HG03378 (cell line): ENCODE data around the gene SLC9A8.

Experiments used
- ATAC-seq: cut with Tn5 transposase; IDR thresholded peaks from one replicate; pipeline ENCODE4 v1.9.1; 2021; ENCODE audit warnings: mild to moderate bottlenecking, moderate library complexity; ENCODE audit not compliant: unreplicated experiment

Gene SLC9A8

DNA sequence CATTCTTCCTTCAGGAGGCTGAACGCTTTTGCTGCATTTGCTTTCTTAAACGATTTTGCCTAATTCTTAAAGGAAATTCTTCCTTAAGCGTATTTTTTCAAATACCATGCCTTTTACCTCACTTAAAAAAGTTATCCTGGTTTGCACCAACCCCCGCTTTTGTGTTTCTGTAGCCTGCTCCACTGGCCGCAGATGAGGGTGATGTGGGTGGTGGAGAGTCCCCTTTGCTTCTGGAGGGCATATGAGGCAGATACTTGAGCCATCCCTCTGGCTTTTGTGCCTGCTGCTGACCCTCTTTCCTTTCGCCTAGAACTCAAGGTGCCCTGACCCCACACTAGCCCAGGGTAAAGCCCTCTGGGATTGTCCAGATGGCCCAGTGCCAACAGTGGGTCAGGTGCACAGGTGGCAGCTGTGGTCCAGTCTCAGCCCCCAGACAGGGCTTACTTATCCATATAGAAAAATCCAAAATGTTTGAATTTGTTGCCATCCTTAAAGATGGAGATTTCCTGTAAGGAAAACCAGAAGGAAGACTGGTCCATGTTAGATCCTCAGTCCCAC lies 58.8 kb downstream of the SLC9A8 start:
- ATAC-seq = no peak

DNA sequence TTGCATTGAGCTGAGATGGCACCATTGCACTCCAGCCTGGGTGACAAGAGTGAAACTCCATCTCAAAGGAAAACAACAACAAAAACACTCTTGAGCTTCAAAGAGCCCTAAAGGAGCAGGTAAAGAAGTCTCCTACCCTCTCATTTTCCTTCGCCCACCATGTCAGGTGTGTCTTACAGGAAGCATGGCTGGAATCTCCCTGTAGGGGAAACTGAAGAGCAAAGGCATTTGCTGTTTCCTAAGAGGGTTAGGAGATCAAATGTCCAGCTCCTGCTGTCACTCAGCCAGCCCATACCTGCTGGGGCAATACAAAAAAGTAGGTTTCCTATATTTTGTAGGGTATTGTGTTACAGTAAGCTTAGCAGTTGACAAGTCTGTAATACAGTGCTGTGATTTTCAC lies 59.4 kb downstream of the SLC9A8 start:
- ATAC-seq = no peak

DNA sequence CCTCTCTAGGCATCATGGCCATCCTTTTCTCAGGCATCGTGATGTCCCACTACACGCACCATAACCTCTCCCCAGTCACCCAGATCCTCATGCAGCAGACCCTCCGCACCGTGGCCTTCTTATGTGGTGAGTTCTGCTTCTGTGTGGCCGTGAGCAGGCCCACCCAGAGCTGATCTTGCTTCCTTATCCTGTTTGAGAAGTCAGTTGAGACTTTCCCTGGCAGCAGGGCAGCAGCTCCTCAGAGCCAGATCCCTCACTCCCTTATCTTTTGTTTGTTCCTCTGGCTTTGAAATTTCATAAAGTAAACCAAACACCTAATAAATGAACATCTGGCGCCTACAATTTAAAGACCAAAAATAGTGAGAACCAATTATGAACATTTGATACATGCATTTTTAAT lies 62.1 kb downstream of the SLC9A8 start:
- no peak for ATAC-seq

DNA sequence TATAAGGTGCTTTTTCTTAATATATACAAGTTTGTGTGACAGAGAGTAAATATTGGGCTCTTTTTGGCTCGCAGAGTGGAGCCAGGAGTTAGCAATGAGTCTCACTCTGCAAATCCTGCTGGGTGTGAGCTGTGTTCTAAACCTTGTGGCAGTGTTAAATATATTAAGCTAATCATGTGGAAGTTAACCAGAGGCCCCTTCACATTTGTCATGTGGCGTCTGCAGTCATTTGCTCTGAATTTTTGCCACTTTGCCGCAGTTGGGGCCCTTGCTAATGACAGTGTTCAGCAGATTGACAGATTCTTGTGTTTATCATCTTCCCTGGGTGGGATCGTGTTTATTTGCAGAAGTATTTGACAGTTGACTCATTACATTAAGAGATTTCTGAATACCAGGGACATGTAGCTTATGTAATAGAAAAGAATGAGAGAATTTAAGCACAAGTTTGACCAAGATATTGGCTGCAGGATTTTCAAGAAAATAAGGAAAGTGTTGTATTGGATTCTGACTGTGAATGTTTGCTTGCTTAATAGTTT lies 64.8 kb downstream of the SLC9A8 start:
- ATAC-seq = no peak

DNA sequence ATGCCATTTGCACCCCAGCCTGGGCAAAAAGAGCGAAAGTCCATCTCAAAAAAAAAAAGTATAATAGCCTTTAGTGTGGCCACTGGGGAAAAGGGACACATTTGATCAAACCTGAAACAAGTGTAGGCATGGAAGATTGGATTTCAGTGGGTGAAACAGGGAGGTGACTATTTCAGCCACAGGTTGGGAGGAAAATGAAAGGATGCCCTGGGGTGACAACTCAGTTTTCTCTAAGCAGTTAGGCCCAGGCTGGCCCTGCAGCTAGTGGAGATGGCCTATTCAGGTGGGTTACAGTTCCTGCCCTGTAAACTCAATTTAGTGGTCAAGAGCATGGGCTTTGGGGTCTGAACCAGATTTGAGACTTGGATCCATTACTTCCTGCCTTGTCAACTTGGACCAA lies 66.3 kb downstream of the SLC9A8 start:
- no peak for ATAC-seq

DNA sequence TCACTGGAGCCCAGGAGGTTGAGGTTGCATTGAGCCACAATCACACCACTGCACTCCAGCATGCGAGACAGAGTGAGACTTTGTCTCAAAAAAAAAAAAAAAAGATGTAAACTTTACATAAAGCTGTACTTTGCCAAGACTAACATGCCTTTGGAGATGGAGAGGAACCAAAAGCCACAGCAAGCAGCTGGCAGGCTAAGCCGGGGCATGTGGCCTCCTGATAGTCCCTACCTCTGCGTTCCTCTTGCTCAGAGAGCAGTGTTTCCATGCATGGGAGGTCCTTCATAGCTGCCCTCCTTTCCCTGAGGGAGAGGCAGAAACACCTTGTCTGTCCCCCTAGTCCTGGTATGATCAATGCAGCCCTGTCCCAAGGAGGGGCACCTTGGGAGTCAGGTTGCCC lies 67.5 kb downstream of the SLC9A8 start:
- ATAC-seq = no peak

DNA sequence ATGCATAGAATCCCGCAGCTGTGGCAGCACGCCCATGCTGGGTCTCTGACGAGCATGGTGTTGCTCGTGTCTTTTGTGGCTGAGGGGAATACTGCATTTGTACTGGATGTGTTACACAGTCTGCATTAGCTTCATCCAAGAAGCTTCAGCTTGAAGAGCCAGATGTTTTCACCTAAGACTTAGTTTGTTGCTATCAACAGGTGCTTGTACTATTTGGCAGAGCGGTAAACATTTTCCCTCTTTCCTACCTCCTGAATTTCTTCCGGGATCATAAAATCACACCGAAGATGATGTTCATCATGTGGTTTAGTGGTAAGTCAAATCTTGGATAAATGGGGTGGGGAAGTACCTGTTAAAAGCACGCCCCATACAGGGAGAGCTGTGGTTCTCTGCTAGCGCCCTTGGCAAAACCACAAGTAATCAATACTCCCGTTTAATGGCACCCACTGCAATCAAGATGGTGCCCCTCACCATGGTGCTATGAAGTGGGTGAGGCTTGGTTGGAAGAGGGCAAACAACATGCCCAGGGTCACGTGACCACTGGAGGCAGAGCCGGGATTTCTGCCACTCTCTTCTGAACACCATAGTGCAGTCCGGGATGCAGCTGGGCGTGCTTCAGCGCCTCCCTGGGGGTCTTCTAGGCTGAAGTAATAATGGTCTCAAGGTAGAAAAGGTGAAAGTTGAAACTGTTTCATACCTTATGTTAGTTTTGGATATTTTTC lies 68.3 kb downstream of the SLC9A8 start:
- no peak for ATAC-seq

DNA sequence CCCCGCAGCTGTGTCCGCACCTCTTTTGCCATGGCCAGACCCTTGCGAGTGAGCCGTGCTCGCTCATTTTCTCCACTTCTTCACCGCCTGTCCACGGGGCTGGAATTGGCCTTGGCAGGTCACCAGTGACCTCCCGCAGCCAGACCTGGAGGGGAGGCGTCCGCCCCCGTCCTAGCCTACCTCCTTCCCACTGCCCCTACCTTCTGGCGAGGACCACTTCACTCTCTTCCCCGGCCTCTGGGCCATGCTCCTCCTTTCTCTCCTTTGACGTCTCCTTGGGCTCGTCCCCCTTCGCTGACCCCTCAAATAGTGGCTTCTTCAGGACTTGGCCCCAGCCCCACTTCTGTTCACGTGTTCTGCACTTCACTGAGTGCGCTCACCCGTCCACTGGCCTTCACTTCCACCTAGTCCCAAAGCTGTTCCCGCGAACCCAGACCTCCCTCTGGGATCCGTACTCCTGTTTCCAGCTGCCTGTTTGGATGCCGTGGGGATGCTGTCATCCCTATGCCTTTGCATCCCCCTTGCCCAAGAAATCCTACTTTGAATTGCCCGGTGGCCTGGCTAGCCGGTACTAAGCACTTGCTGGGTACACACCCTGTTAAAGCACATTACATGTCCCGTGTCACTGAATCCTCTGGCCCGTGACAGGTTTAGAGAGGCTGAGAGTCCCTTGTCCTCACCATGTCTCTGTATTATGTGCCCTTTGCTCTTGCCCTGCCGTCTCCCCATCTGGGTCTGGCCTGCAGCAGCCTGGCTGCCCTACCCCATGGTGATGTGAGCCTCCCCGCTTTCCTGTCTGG lies 69.7 kb downstream of the SLC9A8 start:
- ATAC-seq = no peak

DNA sequence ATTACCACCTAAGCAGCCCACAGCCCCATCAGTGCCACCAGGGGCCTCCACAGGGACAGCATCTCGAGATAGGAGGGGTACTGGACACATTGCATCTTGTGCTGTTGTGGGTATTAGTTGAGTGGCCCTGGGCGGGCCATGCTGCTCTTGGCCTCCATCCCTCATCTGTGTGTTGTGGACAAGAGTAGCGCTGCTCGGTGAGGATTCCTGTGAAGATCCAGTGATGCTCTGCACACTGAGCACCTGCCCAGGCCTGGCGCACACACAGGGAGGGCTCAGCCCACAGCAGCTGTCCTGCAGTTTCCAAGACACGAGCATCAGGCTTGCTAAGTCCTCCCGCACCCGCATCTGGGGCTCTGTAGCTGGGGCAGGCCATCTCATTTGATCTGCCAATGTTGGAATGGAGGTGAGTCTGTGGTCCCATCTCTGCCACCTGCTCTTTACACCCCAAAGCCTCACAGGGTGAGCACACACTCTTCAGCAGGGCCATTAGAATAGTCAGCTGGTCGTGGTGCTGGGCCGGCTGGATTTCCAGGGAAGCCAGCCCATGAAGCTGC lies 70.7 kb downstream of the SLC9A8 start:
- ATAC-seq = no peak

DNA sequence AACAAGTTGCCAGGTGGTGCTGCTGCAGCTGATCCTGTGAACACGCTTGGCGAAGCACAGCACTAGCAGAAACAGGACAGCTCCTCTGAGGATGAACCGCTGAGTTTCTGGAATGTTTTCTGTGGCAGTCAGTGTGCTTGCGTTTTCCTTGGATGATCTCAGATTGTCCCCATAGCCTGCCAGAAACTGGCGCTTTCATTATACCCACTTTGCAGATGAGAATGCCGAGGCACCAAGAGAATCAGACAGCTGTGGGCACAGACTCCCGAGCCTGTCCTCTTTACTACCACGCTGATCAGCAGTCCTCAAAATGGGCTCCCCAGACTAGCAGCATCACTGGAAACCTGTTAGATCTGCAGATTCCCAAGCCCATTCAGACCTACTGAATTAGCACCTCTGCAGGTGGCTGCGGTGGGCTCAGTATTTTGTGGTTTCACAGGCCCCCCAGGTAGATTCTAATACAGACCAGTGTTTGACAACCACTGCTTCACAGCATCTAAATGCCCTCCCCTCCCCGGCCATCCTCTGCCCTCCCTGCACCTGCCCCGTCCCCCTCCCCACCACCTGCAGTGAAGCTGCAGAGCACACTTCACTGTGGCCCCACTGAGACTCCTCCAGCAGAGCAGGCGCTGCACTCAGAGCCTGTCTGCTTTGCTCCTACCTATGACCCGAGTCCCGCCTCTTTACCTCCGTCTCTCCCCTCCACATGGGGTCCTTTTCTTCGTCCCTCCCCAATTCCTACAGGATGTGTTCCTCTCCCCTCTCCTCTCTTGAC lies 73.1 kb downstream of the SLC9A8 start:
- ATAC-seq = no peak

DNA sequence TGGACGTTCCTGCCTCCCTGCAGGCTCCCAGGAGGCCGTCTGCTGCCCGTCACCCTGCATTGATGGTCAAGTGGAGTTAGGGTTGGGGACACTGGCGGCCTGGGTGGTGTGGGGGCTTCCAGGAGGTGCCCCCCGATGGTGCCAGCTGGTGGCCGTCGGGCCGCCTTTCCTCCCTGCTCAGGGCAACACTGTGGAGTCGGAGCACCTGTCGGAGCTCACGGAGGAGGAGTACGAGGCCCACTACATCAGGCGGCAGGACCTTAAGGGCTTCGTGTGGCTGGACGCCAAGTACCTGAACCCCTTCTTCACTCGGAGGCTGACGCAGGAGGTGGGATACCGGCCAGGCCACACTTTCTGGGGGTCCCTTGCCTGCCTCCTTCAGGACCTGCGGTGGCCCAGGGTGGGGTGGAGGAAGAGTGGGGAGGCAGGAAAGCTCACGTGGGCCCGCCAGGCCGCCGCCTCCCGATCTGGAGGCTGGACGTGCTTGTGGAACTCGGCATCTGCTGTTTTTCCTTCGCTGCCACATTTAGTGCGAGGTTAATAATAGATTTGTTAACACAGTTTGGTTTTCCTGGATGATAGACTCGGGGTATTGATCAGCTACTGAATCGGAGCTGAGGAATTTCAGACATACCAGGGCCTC lies 74.1 kb downstream of the SLC9A8 start:
- ATAC-seq = no peak

DNA sequence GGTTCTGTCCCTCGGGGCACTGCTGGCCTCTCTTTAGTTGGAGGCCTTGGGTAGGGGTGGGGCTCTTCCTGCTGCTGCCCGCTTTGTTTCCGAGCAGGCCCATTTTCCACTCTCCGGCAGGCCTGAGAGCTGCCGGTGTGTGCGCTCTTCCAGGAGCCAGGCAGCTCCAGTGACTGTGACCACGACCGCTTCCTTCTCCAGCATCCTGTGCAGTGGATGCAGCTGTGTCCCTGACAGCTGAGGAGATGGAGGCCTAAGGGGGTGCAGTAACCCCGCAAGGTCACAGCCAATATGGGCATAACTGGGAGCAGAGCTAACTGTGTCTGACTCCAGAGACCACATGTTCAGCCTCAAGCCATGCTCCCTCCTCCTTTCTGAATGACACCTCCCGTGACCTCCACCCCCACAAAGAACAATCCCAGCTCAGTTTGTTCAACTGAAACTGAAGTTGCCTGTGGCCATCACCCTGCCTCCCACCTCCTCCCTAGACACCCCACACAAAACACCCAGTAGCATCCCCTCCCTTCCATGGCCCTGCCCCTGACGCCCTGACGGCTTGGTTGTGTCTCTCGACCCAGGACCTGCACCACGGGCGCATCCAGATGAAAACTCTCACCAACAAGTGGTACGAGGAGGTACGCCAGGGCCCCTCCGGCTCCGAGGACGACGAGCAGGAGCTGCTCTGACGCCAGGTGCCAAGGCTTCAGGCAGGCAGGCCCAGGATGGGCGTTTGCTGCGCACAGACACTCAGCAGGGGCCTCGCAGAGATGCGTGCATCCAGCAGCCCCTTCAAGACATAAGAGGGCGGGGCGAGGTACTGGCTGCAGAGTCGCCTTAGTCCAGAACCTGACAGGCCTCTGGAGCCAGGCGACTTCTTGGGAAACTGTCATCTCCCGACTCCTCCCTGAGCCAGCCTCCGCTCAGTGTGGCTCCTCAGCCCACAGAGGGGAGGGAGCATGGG lies 74.9 kb downstream of the SLC9A8 start:
- ATAC-seq = no peak

DNA sequence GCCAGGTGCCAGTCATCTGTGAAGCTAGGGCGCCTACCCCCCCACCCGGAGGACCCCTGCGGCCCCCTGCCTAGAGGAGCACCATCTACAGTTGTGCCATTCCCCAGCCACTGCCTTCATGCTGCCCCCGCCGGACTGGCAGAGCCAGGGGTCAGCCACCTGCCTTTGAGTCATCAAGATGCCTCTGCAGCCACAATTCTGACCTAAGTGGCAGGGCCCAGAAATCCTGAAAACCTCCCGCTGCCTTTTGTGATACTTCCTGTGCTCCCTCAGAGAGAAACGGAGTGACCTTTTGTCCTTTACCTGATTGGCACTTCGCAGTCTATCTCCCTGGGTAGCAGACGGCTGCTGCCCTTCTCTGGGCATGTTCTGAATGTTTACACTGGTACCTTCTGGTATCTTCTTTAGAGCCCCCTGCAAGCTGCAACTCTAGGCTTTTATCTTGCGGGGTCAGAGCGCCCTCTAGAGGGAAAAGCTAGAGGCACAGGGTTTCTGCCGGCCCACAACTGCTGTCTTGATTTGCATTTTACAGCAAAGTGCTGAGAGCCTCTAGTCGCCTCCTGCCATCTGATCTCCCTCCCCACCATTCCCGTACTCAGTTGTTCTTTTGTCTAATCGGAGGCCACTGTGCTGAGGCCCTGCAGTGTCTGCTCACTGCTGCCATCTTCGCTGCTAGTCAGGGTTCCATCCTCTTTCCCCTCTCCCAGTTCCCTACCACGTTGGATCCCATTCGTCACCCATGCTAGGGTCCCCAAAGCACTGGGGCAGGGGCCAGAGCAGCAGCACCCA lies 75.8 kb downstream of the SLC9A8 start:
- no peak for ATAC-seq

DNA sequence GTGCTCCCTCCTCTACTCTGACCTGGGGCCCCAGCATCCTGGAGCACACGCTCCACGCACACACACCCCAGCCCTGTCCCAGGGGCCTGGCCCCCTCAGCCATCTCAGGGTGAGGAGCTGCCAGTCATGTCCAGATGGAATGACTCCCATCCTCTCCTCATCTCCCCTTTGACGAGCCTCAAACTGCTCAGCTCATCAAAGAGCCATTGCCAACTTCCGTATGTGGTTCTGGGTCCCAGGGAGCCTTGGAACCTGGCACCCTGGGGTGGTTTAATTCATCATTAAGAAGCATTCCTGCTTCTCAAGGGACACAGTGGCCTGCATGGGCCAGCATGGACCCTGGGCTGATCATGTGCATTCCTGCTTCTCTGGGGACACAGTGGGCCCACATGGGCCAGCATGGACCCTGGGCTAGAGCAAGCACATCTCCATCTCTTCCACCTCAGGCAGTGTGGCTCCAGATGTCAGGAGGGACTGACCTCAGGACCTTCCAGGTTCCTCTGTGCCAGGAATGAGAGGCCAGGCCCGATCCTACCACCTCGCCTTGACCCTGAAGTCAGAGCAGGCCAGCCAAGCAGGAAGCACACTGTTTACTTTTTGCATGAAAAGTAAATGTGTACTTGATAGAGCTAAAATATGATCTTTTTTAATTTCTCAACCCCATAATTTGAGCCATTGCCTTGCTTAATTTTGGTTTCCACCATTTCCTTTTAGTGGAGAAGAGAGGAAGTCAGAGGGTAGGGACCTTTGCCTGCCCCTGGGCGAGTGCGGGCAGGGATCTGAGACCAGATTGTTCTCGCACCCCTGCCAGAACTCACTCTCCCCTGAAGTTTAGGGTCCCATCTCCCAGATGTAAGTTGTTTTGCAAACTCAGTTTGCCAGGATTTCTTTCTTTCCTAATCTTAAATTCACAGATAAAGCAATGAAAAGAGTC lies 76.6 kb downstream of the SLC9A8 start:
- ATAC-seq = no peak

DNA sequence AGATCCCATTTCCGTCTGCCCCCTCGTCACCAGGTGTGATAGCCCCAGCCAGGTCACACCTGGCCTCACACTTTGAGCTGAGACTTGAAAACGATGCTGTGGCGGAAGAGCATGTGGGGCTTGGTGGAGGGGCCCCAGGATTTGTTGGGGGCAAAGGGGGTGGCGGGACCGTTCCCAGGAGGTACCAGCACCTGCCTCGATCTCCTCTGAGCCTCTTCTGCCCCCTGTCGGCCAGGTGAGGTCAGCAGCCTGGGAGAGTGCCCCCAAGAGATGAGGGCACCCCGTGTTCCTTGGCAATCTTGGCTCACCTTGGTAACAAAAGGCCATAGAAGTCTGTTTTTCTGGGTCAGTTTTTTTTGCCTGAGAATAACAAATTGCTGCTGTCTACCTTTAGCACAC lies 77.3 kb downstream of the SLC9A8 start:
- no peak for ATAC-seq

DNA sequence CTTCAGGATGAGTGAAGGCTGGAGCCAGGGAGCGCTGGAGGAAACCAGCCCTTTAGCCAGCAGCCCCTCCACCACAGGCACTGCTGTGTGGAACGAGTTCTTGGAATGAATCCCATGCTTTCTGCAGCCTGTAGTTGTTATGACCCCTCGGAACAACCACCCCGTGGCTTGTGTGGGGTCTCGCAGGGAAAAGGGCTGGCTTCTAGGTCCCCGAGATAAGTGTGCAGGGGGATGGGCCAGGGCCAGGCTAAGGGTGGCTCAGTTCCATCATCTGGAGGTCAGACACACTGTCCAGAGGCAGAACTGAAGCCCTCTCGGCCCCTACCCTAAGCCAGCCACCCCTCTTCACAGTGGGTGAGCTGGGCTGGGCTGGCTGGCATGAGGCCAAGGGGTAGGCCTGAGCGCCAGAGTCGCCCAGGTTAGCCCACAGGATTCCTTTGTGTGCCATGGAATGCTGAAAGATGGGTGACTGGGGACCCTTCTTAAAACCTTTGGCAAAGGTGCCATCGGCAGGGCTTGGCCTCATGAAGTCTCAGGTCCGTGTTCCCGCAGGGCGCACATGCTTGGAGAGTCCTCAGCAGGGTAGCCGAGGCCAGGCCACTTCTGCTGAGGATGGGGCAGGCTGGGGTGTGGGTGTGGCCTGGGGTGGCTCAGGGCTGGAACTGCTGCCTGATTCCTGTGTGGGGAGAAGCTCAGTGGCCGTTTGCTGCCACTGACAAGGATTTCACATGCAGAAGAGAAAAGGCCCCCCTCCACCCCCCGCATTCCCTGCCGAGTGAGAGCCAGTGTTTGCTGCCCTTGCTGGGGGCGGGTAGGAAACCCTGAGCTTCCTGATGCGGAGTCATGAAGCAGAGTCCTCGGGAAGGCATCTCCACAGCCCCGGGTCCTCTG lies 78.1 kb downstream of the SLC9A8 start:
- no peak for ATAC-seq
